Mononuclear cell (primary cell): ENCODE results near the gene C21orf58. TPM values are rescaled to one million over a fixed set of nuclear protein-coding genes. Genes with fewer than 3 reads are reported as not detected.
"Not testable (repeated sequence)": the region's sequence is repeated elsewhere in the genome, so short reads cannot be mapped to it uniquely, and the experiment has no call there.

Source experiments
- H3K27me3 ChIP-seq: 2 replicates; pipeline ENCODE4 v1.6.0; 2011; ENCODE audit warnings: low read length, control low read depth; ENCODE audit not compliant: insufficient read depth
- H3K4me1 ChIP-seq: 2 replicates; pipeline ENCODE4 v1.5.1; 2011; ENCODE audit warnings: mild to moderate bottlenecking, low read length, control low read depth; ENCODE audit not compliant: insufficient read depth
- H3K4me3 ChIP-seq: 2 replicates; pipeline ENCODE4 v1.5.1; 2011; ENCODE audit warnings: mild to moderate bottlenecking, low read length, moderate library complexity
- H3K9me3 ChIP-seq: 2 replicates; pipeline ENCODE4 v1.5.1; 2011; ENCODE audit warnings: low read depth, mild to moderate bottlenecking, control low read depth, low read length
- total RNA-seq: library from RNA; depleted of rRNA; stranded (reverse); fragments of >200 nt; gene quantifications from one replicate; pipeline ENCODE4 v1.2.3, GENCODE V29; 2012

The C21orf58 gene
- total RNA-seq, 1 donor = 1.0 TPM

- Histone ChIP-seq H3K4me3 (peak overlapping the region; percentile 97), H3K9me3 (no peaks in the 10 kb centered on the region)
Measured at GRCh38 chr21:46322351-46323226, 1.1 kb downstream of the C21orf58 start.

GRCh38 chr21:46320331-46320801 is 3.3 kb downstream of the C21orf58 start:
- Histone ChIP-seq H3K27me3 (no peaks in the 10 kb centered on the region), H3K4me3 (no peak overlapping the region), H3K4me1 (peaks cover 43% of the 10 kb centered on the region), H3K9me3 (no peaks in the 10 kb centered on the region)

More at GRCh38 chr21:46322351-46323226, 1.1 kb downstream of the C21orf58 start:
- peaks cover 50% of the 10 kb centered on the region for H3K4me1 ChIP-seq
- H3K27me3 ChIP-seq = no peaks in the 10 kb centered on the region

- H3K9me3 ChIP-seq = no peaks in the 10 kb centered on the region
- H3K4me3 ChIP-seq = no peak overlapping the region
- peaks cover 39% of the 10 kb centered on the region for H3K4me1 ChIP-seq
- no peaks in the 10 kb centered on the region for H3K27me3 ChIP-seq
Measured at GRCh38 chr21:46319186-46319585, 4.5 kb downstream of the C21orf58 start.

GRCh38 chr21:46318464-46318845 is 5.2 kb downstream of the C21orf58 start:
- Histone ChIP-seq H3K4me1 (peaks cover 38% of the 10 kb centered on the region), H3K4me3 (no peak overlapping the region), H3K27me3 (no peaks in the 10 kb centered on the region), H3K9me3 (no peaks in the 10 kb centered on the region)

- Histone ChIP-seq H3K4me3 (no peak overlapping the region), H3K27me3 (no peaks in the 10 kb centered on the region), H3K4me1 (peaks cover 32% of the 10 kb centered on the region), H3K9me3 (no peaks in the 10 kb centered on the region)
Measured at GRCh38 chr21:46317710-46318463, 5.8 kb downstream of the C21orf58 start.

DNA sequence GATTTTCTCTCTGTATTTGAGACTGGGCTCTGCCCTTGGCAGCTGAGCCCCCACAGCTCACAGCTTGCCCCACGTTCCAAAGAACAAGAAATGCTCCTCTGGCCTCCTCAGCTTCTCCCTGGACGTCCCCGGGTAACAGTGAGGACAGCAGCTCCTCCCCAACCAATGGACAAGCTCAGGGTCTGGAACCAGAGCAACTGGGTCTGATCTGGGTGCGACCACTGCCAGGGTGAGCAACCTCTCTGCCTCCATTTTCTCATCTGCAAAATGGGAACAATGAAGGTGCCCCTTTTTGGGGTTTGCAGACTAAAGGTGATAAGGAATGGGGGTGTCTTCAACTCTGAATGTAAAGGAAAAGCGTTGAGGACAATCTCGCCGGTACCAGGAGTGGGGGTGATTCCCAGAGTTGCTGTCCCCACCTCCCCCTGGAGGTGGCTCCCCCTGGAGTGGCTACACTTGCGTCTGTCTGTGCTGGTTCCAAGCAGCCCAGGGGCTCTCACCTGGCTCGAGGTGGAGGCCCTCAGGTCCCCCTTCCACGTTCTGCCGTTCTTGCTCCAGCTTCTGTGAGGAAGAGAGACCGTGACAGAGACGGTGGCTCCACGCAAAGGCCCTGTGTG is 6.9 kb downstream of the C21orf58 start:
- Histone ChIP-seq H3K4me1 (peaks cover 22% of the 10 kb centered on the region), H3K9me3 (no peaks in the 10 kb centered on the region), H3K4me3 (no peak overlapping the region), H3K27me3 (no peaks in the 10 kb centered on the region)

- Histone ChIP-seq H3K4me3 (no peak overlapping the region), H3K4me1 (no peaks in the 10 kb centered on the region), H3K27me3 (no peaks in the 10 kb centered on the region), H3K9me3 (no peaks in the 10 kb centered on the region)
Measured at GRCh38 chr21:46314441-46315020, 9.1 kb downstream of the C21orf58 start.

DNA sequence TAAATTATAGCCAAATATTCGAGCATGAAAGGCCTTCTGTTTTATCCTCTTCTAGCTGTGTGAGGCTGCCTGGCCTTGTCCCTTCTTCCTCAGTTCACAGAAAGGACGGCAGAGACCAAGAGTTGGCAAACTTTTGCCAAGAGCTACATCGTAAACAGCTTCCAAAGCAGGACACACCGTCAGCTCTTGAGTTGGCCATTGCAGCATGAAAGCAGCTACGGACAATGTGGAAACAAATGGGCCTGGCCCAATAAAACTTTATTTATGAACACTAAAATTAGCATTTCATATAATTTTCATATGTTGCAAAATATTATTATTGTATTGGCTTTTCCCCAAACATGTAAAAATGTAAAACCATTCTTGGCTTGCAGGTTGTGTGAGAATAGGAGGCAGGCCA is 10.7 kb downstream of the C21orf58 start:
- no peak overlapping the region for H3K4me3 ChIP-seq
- no peaks in the 10 kb centered on the region for H3K27me3 ChIP-seq
- H3K4me1 ChIP-seq = no peaks in the 10 kb centered on the region
- no peaks in the 10 kb centered on the region for H3K9me3 ChIP-seq

DNA sequence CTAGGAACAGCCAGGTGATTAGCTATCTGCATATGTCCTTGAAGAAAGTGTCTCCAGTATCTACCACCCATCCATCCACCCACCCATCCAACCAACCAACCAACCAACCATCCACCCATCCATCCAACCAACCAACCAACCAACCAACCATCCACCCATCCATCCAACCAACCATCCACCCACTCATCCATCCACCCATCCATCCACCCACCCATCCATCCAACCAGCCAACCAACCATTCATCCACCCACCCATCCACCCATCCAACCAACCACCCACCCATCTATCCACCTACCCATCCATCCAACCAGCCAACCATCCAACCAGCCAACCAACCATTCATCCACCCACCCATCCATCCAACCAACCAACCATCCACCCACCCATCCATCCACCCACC is 12.1 kb downstream of the C21orf58 start:
- no peak overlapping the region for H3K4me3 ChIP-seq
- no peaks in the 10 kb centered on the region for H3K9me3 ChIP-seq
- no peaks in the 10 kb centered on the region for H3K4me1 ChIP-seq
- no peaks in the 10 kb centered on the region for H3K27me3 ChIP-seq

DNA sequence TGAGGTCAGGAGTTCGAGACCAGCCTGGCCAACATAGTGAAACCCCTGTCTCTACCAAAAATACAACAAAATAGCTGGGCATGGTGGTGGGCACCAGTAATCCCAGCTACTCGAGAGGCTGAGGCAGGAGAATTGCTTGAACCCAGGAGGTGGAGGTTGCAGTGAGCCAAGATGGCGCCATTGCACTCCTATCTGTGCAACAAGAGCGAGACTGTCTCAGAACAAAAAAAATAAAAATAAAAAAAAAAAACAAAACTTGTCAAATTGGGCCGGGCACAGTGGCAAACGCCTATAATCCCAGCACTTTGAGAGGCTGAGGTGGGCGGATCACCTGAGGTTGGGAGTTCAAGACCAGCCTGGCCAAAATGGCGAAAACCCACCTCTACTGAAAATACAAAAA is 13.4 kb downstream of the C21orf58 start:
- H3K9me3 ChIP-seq, H3K4me1 ChIP-seq, H3K27me3 ChIP-seq, H3K4me3 ChIP-seq: not testable (repeated sequence)

DNA sequence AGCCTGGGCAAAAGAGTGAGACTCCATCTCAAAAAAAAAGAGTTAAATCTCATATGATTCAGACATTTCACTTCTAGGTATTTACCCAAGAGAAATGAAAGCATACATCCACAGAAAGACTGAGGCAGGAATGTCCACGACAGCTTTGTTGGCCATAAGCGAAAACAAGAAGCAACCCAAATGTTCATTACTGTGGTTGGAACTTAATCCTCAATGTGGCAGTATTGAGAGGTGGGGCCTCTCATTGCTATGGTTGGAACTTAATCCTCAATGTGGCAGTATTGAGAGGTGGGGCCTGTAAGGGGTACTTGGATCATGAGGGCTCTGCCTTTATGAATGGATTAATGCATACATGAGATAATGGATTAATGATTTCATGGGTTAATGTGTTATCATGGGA is 15.2 kb downstream of the C21orf58 start:
- H3K4me1 ChIP-seq = no peaks in the 10 kb centered on the region
- no peak overlapping the region for H3K4me3 ChIP-seq
- H3K9me3 ChIP-seq = no peaks in the 10 kb centered on the region
- H3K27me3 ChIP-seq = no peaks in the 10 kb centered on the region

DNA sequence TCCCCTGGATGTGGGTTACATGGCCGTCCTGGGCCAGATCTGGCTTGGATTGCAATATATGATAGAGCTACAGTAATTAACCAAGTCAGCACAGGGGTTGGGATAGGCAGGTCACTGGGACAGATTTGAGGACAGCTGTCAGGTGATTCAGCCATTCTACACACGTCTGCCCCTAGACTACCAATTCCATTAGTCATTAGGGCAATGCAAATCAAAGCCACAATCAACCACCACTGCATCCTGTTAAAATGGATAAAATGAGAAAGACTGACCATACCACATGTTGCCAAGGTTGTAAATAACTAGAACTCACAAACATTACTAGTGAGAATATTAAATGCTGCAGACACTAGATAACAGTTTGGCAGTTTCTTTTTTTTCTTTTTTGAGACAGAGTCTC is 16.0 kb downstream of the C21orf58 start:
- no peak overlapping the region for H3K4me3 ChIP-seq
- no peaks in the 10 kb centered on the region for H3K27me3 ChIP-seq
- H3K4me1 ChIP-seq = no peaks in the 10 kb centered on the region
- H3K9me3 ChIP-seq = no peaks in the 10 kb centered on the region

DNA sequence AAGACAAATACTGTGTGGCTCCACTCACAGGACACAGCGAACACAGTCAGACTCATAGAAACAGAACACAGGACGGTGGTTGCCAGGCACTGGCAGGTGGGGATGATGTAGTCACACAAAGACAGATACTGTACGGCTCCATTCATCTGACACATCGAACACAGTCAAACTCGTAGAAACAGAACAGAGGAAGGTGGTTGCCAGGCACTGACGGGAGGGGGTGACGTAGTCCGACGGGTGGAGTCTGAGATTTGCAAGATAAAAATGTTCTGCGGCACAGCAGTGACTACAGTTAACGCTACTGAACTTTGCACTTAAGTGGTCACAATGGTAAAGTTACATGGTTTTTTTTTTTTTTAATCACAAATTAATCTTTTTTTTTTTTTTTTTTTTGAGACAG is 18.7 kb downstream of the C21orf58 start:
- H3K9me3 ChIP-seq = no peaks in the 10 kb centered on the region
- no peaks in the 10 kb centered on the region for H3K27me3 ChIP-seq
- H3K4me3 ChIP-seq = no peak overlapping the region
- H3K4me1 ChIP-seq = no peaks in the 10 kb centered on the region

- no peaks in the 10 kb centered on the region for H3K27me3 ChIP-seq
- no peaks in the 10 kb centered on the region for H3K4me1 ChIP-seq
- H3K4me3 ChIP-seq = no peak overlapping the region
- no peaks in the 10 kb centered on the region for H3K9me3 ChIP-seq
Measured at GRCh38 chr21:46304437-46304836, 19.2 kb downstream of the C21orf58 start.

DNA sequence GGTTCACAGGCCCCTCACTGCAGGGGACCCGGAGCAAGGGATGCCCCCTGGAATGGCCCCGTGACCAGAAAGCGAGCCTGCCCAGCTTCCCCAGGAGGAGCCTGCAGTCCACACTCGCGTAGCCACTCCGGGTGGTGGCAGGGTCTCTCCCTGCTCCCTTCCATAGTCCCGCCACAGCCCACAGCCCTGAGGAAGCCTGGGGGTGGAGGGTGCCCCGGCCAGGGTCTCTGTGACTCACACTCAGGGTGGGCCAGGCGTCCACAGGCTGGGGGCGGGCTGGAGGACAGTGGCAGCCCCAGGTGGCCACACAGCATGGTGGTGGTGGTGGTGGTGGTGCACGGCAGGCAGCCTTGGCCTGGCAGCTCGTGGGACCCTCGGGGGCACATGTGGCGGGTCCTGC is 21.9 kb downstream of the C21orf58 start:
- H3K27me3 ChIP-seq = no peaks in the 10 kb centered on the region
- no peak overlapping the region for H3K4me3 ChIP-seq

More for the DNA sequence above, 21.9 kb downstream of the C21orf58 start:
- Histone ChIP-seq H3K4me1 (peaks cover 10% of the 10 kb centered on the region), H3K9me3 (no peaks in the 10 kb centered on the region)
